MM.1S (cell line): Measurements from ENCODE around the gene HTR1B.

Experiments used
- CTCF ChIP-seq: fragments of 300-600 bp; sonication (generic); IDR thresholded peaks from 2 replicates; pipeline ENCODE4 v1.5.1; 2016; ENCODE audit warnings: antibody characterized with exemption, low read length, mixed read lengths
- EZH2 ChIP-seq: fragments of 300-600 bp; sonication (generic); optimal IDR thresholded peaks from 2 replicates; pipeline ENCODE3; 2017; ENCODE audit warnings: low read depth, mild to moderate bottlenecking, antibody characterized with exemption, low read length, mixed read lengths
- EZH2phosphoT487 ChIP-seq: fragments of 300-600 bp; sonication (generic); IDR thresholded peaks from 2 replicates; pipeline ENCODE4 v1.6.1; 2018; ENCODE audit warnings: antibody characterized with exemption, low read length

DNA sequence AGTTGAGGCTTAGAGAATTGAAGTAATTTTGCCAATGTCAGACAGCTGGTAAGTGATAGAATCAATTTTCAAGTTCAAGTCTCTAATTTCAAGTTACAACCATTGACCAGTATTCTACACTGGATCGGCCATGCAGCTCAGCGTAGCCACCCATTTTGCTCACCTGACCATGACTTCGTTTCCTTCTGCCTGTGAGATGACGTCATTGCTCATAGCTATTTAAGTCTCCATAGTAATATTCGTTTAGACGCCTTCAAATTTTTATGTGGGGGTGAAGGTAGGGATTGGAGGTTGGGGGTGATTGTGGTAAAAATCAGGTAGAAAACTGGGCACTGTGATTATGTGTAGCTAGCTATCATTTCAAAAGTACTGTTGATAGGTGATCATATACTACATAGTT lies 5.6 kb upstream of the HTR1B start:
- TF ChIP-seq CTCF = no peak
- no peak for TF ChIP-seq EZH2
- no peak for TF ChIP-seq EZH2phosphoT487
